ENCODE measurements around the gene GTF2I. TPM values are rescaled to one million over a fixed set of nuclear protein-coding genes. Genes with fewer than 3 reads are reported as not detected.

GTF2I gene
- total RNA-seq, 1 donor from 2014 or later, result 247 TPM

GRCh38 chr7:74708569-74709275 is 51.2 kb downstream of the GTF2I start:
- Mint-ChIP-seq H3K36me3 (ENCODE audit: unreplicated experiment) (peaks cover 62% of the 10 kb centered on the region), H3K9me3 (ENCODE audit: unreplicated experiment) (peaks cover 6% of the 10 kb centered on the region), H3K27ac (ENCODE audit: unreplicated experiment) (no peak overlapping the region), H3K4me1 (ENCODE audit: unreplicated experiment) (no peaks in the 10 kb centered on the region), H3K27me3 (ENCODE audit: unreplicated experiment) (no peaks in the 10 kb centered on the region), H3K4me3 (ENCODE audit: unreplicated experiment) (no peak overlapping the region)
- TF ChIP-seq CTCF (IDR thresholded peaks at IDR 0.05), result no peak
- DNase-seq (ENCODE audit: extremely low spot score, unreplicated experiment), result no peak

DNA sequence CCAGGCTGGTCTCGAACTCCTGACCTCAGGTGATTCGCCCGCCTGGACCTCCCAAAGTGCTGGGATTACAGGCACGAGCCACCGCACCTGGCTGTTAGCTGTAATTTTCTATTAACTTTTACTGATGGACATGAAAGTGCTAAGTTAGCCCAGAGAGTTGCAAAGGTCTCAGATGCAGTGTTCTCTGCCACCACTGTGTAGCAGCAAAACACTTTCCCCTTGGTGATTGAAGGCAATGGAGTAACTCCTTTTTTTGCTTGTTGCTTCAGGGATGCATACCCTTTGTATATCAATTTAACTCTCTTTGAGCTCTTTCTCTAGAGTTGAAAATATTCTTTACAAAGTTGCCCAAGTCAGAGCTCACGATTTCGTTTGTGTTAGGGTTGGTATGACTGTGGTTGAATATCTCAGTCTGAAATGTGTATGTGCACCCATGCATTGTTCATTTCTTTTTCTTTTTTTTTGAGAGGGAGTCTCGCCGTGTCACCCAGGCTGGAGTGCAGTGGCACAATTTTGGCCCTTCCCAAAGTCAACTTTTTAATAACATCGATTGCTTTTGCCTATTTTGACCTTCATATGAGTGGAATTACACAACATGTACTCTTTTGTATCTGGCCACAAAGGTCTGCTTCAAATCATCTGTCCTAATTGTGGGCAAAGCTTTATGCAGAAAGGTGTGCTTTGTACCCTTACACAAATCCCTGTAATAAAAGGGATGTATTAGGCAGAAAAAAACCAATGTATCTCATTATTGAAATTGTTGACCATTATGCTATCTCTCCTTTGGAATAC is 52.6 kb downstream of the GTF2I start:
- no peak overlapping the region for H3K4me3 Mint-ChIP-seq (ENCODE audit: unreplicated experiment)
- H3K27ac Mint-ChIP-seq (ENCODE audit: unreplicated experiment), result no peak overlapping the region
- DNase-seq (ENCODE audit: extremely low spot score, unreplicated experiment), result no peak
- peaks cover 10% of the 10 kb centered on the region for H3K9me3 Mint-ChIP-seq (ENCODE audit: unreplicated experiment)
- no peaks in the 10 kb centered on the region for H3K4me1 Mint-ChIP-seq (ENCODE audit: unreplicated experiment)
- peaks cover 70% of the 10 kb centered on the region for H3K36me3 Mint-ChIP-seq (ENCODE audit: unreplicated experiment)
- H3K27me3 Mint-ChIP-seq (ENCODE audit: unreplicated experiment), result no peaks in the 10 kb centered on the region
- no peak for TF ChIP-seq CTCF (IDR thresholded peaks at IDR 0.05)

DNA sequence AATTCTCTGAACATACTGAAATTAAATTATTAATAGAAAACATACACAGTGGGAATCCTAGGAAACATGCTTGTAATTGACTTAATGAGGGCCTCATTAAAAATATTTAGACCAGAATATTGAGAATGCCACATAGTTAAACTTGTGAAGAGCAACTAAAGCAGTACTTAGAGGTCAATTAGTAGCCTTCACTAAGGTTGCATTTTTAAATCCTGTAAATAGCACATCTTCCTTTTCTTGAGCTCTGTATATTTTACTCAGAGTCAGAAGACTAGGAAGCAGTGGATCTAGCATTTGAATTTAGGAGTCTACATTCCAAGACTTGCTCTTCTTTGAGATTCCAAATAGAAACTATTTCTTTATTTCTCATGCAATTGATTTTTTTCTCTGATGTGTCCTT is 56.0 kb downstream of the GTF2I start:
- TF ChIP-seq CTCF (IDR thresholded peaks at IDR 0.05), result no peak
- Mint-ChIP-seq H3K4me1 (ENCODE audit: unreplicated experiment) (no peaks in the 10 kb centered on the region), H3K9me3 (ENCODE audit: unreplicated experiment) (peaks cover 10% of the 10 kb centered on the region), H3K27ac (ENCODE audit: unreplicated experiment) (no peak overlapping the region), H3K27me3 (ENCODE audit: unreplicated experiment) (no peaks in the 10 kb centered on the region), H3K4me3 (ENCODE audit: unreplicated experiment) (no peak overlapping the region), H3K36me3 (ENCODE audit: unreplicated experiment) (peaks cover 70% of the 10 kb centered on the region)
- DNase-seq (ENCODE audit: extremely low spot score, unreplicated experiment), result no peak

DNA sequence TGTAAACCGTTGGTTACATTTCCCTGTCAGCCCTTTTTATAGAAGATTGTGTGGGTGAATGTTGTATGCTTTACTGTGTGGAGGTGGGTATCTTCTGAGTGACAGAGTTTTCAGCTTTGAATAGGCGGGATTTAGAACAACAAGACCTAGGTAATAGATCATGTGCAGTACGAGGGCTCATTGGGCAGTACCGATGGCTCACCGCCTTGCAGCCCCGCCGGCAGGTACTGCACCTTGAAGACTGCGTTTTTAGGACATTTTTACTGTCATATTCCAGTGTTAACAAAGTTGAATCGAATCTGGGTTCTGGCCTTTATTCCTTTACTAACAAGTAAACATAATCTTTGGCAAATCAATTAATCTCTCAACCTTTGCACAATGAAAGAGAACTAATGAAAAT is 60.4 kb downstream of the GTF2I start:
- Mint-ChIP-seq H3K4me3 (ENCODE audit: unreplicated experiment) (no peak overlapping the region), H3K27me3 (ENCODE audit: unreplicated experiment) (no peaks in the 10 kb centered on the region), H3K36me3 (ENCODE audit: unreplicated experiment) (peaks cover 58% of the 10 kb centered on the region), H3K4me1 (ENCODE audit: unreplicated experiment) (no peaks in the 10 kb centered on the region), H3K9me3 (ENCODE audit: unreplicated experiment) (peaks cover 7% of the 10 kb centered on the region), H3K27ac (ENCODE audit: unreplicated experiment) (no peak overlapping the region)
- no peak for TF ChIP-seq CTCF (IDR thresholded peaks at IDR 0.05)
- DNase-seq (ENCODE audit: extremely low spot score, unreplicated experiment), result no peak

DNA sequence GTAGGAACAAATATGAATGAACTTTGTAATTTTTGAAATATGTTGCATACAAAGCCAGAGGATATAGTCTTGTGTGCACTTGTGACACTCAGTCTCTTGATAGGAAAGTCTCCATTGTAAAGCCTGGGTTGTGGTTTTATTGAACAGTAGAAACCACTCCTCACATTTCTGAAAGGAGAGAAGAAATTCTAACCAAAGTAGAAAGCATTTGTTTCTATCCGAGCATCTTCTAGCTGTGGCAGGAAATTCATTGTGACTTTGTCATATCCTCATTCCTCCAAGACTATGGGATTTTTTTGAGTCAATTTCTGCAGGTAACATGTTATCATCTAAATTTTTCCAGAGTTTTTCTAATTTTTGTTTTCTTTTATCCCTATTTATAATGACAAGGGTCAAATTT is 60.8 kb downstream of the GTF2I start:
- Mint-ChIP-seq H3K9me3 (ENCODE audit: unreplicated experiment) (peaks cover 4% of the 10 kb centered on the region), H3K27me3 (ENCODE audit: unreplicated experiment) (no peaks in the 10 kb centered on the region), H3K36me3 (ENCODE audit: unreplicated experiment) (peaks cover 55% of the 10 kb centered on the region), H3K4me1 (ENCODE audit: unreplicated experiment) (no peaks in the 10 kb centered on the region), H3K4me3 (ENCODE audit: unreplicated experiment) (no peak overlapping the region), H3K27ac (ENCODE audit: unreplicated experiment) (no peak overlapping the region)
- DNase-seq (ENCODE audit: extremely low spot score, unreplicated experiment), result no peak
- TF ChIP-seq CTCF (IDR thresholded peaks at IDR 0.05), result no peak

Measured in osteocyte (in vitro differentiated cells).